ENCODE measurements around the gene PDIA2.
"Not testable (repeated sequence)": the region's sequence is repeated elsewhere in the genome, so short reads cannot be mapped to it uniquely, and the experiment has no call there.

The PDIA2 gene

GRCh38 chr16:318628-319027 lies 35.7 kb downstream of the PDIA2 start:
- DNase-seq (ENCODE audit: low read depth) = no peak
- no peak overlapping the region for H3K4me3 ChIP-seq (ENCODE audit: low read depth, low read length)

GRCh38 chr16:320206-320605 lies 37.2 kb downstream of the PDIA2 start:
- DNase-seq (ENCODE audit: low read depth) = no peak
- H3K4me3 ChIP-seq (ENCODE audit: low read depth, low read length) = no peak overlapping the region

- H3K4me3 ChIP-seq (ENCODE audit: low read depth, low read length) = no peak overlapping the region
- no peak for DNase-seq (ENCODE audit: low read depth)
These were observed 38.6 kb downstream of the PDIA2 start for GRCh38 chr16:321532-321931.

- H3K4me3 ChIP-seq (ENCODE audit: low read depth, low read length) = no peak overlapping the region
- no peak for DNase-seq (ENCODE audit: low read depth)
These were observed 39.6 kb downstream of the PDIA2 start for GRCh38 chr16:322476-323143.

- H3K4me3 ChIP-seq (ENCODE audit: low read depth, low read length) = no peak overlapping the region
- DNase-seq (ENCODE audit: low read depth) = no peak
These were observed 41.2 kb downstream of the PDIA2 start for GRCh38 chr16:324201-324450.

GRCh38 chr16:324451-325334 lies 41.7 kb downstream of the PDIA2 start:
- no peak for DNase-seq (ENCODE audit: low read depth)
- H3K4me3 ChIP-seq (ENCODE audit: low read depth, low read length) = no peak overlapping the region

- no peak for DNase-seq (ENCODE audit: low read depth)
- H3K4me3 ChIP-seq (ENCODE audit: low read depth, low read length) = no peak overlapping the region
These were observed 42.6 kb downstream of the PDIA2 start for GRCh38 chr16:325375-326145.

GRCh38 chr16:330741-331140 lies 47.8 kb downstream of the PDIA2 start:
- H3K4me3 ChIP-seq (ENCODE audit: low read depth, low read length) = no peak overlapping the region
- no peak for DNase-seq (ENCODE audit: low read depth)

- not testable (repeated sequence) for H3K4me3 ChIP-seq (ENCODE audit: low read depth, low read length); DNase-seq (ENCODE audit: low read depth)
These were observed 48.3 kb downstream of the PDIA2 start for GRCh38 chr16:331181-331814.

- no peak for DNase-seq (ENCODE audit: low read depth)
- no peak overlapping the region for H3K4me3 ChIP-seq (ENCODE audit: low read depth, low read length)
These were observed 50.6 kb downstream of the PDIA2 start for GRCh38 chr16:333406-334094.

GRCh38 chr16:334164-334832 lies 51.3 kb downstream of the PDIA2 start:
- not testable (repeated sequence) for DNase-seq (ENCODE audit: low read depth); H3K4me3 ChIP-seq (ENCODE audit: low read depth, low read length)

GRCh38 chr16:334861-335632 lies 52.1 kb downstream of the PDIA2 start:
- DNase-seq (ENCODE audit: low read depth); H3K4me3 ChIP-seq (ENCODE audit: low read depth, low read length): not testable (repeated sequence)

GRCh38 chr16:336269-336668 lies 53.3 kb downstream of the PDIA2 start:
- no peak for DNase-seq (ENCODE audit: low read depth)
- H3K4me3 ChIP-seq (ENCODE audit: low read depth, low read length) = no peak overlapping the region

Measured in skeletal muscle cell (primary cell).